Uterus (tissue), 2 donors: ENCODE results near the gene SF3B3.

Source experiments
- CTCF ChIP-seq, 4 experiments: fragments of 200-600 bp in 2 of 4; fragments of 450-650 bp in 2 of 4; sonication (generic) in 2 of 4; IDR thresholded peaks; one replicate each; pipeline ENCODE4 v1.5.1; 2016 to 2019; ENCODE audit warnings: antibody characterized with exemption in 4 of 4, mild to moderate bottlenecking in 2 of 4, moderate library complexity in 1 of 4
- POLR2A ChIP-seq, 2 donors: fragments of 450-650 bp; IDR thresholded peaks; one replicate each; pipeline ENCODE4 v1.6.1; 2016; ENCODE audit warnings: antibody characterized with exemption in 2 of 2, mild to moderate bottlenecking in 1 of 2, moderate library complexity in 1 of 2

DNA sequence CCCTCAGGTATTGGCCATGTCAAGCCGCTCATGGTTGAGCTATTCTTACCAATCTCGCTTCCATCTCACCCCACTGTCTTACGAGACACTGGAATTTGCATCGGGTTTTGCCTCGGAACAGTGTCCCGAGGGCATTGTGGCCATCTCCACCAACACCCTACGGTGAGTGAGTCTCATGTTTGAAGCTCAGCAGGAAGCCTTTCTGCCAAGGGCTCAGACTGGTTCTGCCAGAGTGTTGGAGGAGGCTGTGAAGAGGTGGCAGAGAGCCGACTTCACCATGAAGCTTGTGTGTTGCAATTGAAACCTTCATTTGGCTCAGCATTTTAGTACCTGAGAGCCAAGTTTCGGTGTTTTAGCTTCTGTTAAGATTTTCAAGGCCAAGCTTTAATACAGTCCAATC, 38.0 kb downstream of the SF3B3 start:
- TF ChIP-seq POLR2A (IDR thresholded peaks at IDR 0.05) (no peak), CTCF (IDR thresholded peaks at IDR 0.05) (no peak)
